CD4-positive, alpha-beta T cell treated with Interleukin-17A for 1 hour (primary cell): ENCODE results near the gene ZNF573.
"Not testable (repeated sequence)": the region's sequence is repeated elsewhere in the genome, so short reads cannot be mapped to it uniquely, and the experiment has no call there.

ENCODE experiments used
- DNase-seq: peaks from one replicate; pipeline ENCODE4 v3.0.0-alpha.2; 2020

ZNF573 gene

GRCh38 chr19:37779127-37780005 lies at the start of gene ZNF573:
TSS of gene ZNF573 (minus strand) at chr19:37779586. CDS start at chr19:37773729, 5,857 bp downstream.
- DNase-seq = peak; percentile 90

- peak; percentile 50 for DNase-seq
Observed at GRCh38 chr19:37817180-37817981, 38.0 kb upstream of the ZNF573 start.

GRCh38 chr19:37815611-37816010 lies 36.2 kb upstream of the ZNF573 start:
- not testable (repeated sequence) for DNase-seq

- no peak for DNase-seq
Observed at GRCh38 chr19:37813340-37813739, 34.0 kb upstream of the ZNF573 start.

GRCh38 chr19:37809366-37809765 lies 30.0 kb upstream of the ZNF573 start:
- no peak for DNase-seq

GRCh38 chr19:37803249-37803840 lies 24.0 kb upstream of the ZNF573 start:
- no peak for DNase-seq

GRCh38 chr19:37790244-37790925 lies 11.0 kb upstream of the ZNF573 start:
- DNase-seq = no peak

GRCh38 chr19:37778613-37779126 lies 716 bp downstream of the ZNF573 start:
- no peak for DNase-seq

GRCh38 chr19:37770985-37771384 lies 8.4 kb downstream of the ZNF573 start:
- DNase-seq = no peak

- no peak for DNase-seq
Observed at GRCh38 chr19:37763488-37763887, 15.9 kb downstream of the ZNF573 start.

- DNase-seq = not testable (repeated sequence)
Observed at GRCh38 chr19:37757683-37758082, 21.7 kb downstream of the ZNF573 start.

- no peak for DNase-seq
Observed at GRCh38 chr19:37738371-37738770, 41.0 kb downstream of the ZNF573 start.

- no peak for DNase-seq
Observed at GRCh38 chr19:37725181-37725580, 54.2 kb downstream of the ZNF573 start.

GRCh38 chr19:37719927-37720265 lies 59.5 kb downstream of the ZNF573 start:
- DNase-seq = no peak

GRCh38 chr19:37719111-37719926 lies 60.1 kb downstream of the ZNF573 start, which contains the start of gene ZNF607:
TSS of gene ZNF607 (minus strand) at chr19:37719761. CDS start at chr19:37711618, 8,143 bp downstream.
- DNase-seq = peak; percentile 89

GRCh38 chr19:37718304-37718703 lies 61.1 kb downstream of the ZNF573 start:
- no peak for DNase-seq

GRCh38 chr19:37716140-37716539 lies 63.2 kb downstream of the ZNF573 start:
- no peak for DNase-seq

- no peak for DNase-seq
Observed at GRCh38 chr19:37706052-37706605, 73.3 kb downstream of the ZNF573 start.

- DNase-seq = no peak
Observed at GRCh38 chr19:37699057-37699456, 80.3 kb downstream of the ZNF573 start.

GRCh38 chr19:37698216-37698615 lies 81.2 kb downstream of the ZNF573 start:
- no peak for DNase-seq
